ENCODE results near the gene PGAM5. TPM values are rescaled to one million over a fixed set of nuclear protein-coding genes. Genes with fewer than 3 reads are reported as not detected.

Gene PGAM5
- total and polyA plus RNA-seq, 11 donors, result 20.7 to 46.5 (median 27.6) TPM

DNA sequence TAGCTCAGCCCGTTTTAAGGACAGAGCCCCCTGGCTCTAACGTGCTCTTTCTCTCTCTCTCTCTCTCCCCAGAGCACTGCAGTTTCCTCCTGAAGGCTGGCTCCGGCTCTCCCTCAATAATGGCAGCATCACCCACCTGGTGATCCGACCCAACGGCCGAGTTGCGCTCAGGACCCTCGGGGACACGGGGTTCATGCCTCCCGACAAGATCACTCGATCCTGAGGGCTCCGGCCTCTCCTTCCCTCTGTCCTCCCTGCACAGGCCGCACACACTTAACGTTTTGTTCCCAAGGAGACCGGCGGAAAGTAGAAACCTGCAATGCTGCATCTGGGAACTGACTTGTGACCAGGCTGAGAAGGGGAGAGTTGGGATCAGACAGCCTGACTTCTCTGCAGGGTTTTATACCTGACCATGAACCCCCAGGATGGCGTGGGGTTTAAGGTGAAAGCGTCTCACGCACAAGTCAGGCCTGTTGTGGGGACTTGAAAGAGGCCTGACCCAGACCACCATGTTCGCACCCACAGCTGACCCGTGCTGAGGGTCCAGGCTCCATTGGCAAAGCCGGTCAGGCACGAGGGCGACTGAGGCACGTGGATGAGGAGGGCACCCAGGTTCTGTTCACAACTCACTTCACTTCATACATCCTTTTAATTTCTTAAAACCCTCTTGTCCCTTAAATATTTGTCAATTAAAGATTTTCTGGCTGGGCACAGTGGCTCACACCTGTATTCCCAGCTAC, 10.1 kb downstream of the PGAM5 start:
- no peak for ATAC-seq
- TF ChIP-seq, protein P1, sequence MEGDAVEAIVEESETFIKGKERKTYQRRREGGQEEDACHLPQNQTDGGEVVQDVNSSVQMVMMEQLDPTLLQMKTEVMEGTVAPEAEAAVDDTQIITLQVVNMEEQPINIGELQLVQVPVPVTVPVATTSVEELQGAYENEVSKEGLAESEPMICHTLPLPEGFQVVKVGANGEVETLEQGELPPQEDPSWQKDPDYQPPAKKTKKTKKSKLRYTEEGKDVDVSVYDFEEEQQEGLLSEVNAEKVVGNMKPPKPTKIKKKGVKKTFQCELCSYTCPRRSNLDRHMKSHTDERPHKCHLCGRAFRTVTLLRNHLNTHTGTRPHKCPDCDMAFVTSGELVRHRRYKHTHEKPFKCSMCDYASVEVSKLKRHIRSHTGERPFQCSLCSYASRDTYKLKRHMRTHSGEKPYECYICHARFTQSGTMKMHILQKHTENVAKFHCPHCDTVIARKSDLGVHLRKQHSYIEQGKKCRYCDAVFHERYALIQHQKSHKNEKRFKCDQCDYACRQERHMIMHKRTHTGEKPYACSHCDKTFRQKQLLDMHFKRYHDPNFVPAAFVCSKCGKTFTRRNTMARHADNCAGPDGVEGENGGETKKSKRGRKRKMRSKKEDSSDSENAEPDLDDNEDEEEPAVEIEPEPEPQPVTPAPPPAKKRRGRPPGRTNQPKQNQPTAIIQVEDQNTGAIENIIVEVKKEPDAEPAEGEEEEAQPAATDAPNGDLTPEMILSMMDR (IDR thresholded peaks at IDR 0.05), result no peak
- TF ChIP-seq POLR2A (IDR thresholded peaks at IDR 0.05), result no peak

DNA sequence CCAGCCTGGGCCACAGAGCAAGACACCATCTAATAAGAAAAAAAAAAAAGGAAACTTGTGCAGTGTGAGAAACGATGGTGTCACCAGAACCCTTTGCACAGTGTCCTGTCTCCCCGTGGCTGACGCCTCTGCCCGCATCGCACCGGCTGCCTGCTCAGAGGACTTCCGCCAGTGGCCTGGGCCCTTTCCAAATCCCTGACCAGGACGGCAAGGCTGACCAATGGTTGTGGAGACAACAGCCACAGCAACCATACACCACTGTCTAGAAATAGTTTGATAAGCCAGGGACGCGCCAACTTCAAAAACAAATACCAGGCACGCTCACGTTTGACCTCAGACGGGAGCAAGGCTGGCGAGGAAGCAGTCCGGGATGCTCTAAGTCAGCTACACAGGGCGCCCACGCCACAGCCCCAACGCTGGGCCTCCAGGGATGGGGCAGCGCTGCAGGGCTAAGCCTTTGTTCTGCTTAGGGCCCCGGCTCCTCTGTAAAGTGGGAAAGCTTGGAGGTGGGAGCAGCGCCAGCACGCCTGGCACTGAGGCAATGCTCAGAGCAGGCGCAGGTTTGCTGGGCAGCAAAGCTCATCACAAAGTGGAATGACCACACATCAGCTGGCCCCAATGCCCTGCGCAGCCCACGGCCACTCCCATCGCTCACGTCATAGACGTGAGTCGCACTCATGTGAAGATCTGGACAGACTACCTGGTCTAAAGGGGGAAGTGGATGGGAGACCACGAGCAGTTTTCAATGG, 12.5 kb downstream of the PGAM5 start:
- no peak overlapping the region for H3K4me3 ChIP-seq
- TF ChIP-seq, protein P1 (IDR thresholded peaks at IDR 0.05), result no peak
- TF ChIP-seq POLR2A (IDR thresholded peaks at IDR 0.05), result no peak
- H3K36me3 ChIP-seq, result peaks cover 5 to 97% (median 91%) of the 10 kb centered on the region in 9 donors
- no peak overlapping the region for H3K27ac ChIP-seq
- ATAC-seq, result peak; percentile 78 to 84 (median 82)
- DNase-seq, result peak; percentile 37 to 81 (median 62)
- WGBS, 4 donors, result 63 to 78% (median 76%) methylated on average over 25 to 30 of the region's 30 CpGs
- H3K9me3 ChIP-seq, result no peaks in the 10 kb centered on the region
- no peaks in the 10 kb centered on the region for H3K27me3 ChIP-seq
- H3K4me1 ChIP-seq, result peaks cover 0 to 5% (median 0%) of the 10 kb centered on the region in 12 donors
- intact Hi-C loops (cut with DNase I), result no loop called here

More for the DNA sequence above, 10.1 kb downstream of the PGAM5 start:
- intact Hi-C loops (cut with DNase I), result no loop called here
- DNase-seq, result peak in 1 of 5 donors; percentile 20
- Histone ChIP-seq H3K27ac (no peak overlapping the region), H3K27me3 (no peaks in the 10 kb centered on the region), H3K4me1 (peaks cover 0 to 5% (median 0%) of the 10 kb centered on the region in 12 donors), H3K9me3 (no peaks in the 10 kb centered on the region), H3K4me3 (no peak overlapping the region), H3K36me3 (peaks cover 0 to 95% (median 89%) of the 10 kb centered on the region in 9 donors)
- 93 to 94% (median 94%) methylated on average over 24 to 25 of the region's 25 CpGs for WGBS, 4 donors

DNA sequence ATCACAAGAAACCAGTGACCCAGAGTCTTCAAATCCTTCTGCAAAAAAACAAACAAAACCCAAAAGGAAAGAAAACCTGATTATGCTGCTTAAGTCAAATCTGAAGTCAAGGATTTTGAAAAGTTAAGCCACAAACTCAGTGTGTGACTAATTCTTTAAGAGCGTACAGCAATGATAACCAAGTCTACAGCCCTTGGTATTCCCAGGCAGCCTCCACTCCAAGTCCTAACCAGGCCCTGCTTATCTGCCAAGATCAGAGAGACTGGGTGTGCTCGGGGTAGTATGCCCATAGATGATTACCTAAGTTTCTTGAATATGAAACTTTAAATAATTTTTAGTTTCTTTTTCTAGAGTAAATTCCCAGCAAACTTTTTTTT, 13.1 kb downstream of the PGAM5 start:
- ATAC-seq (no peak), DNase-seq (no peak)
- Histone ChIP-seq H3K9me3 (no peaks in the 10 kb centered on the region), H3K4me3 (no peak overlapping the region), H3K36me3 (peaks cover 5 to 100% (median 97%) of the 10 kb centered on the region in 9 donors), H3K4me1 (peaks cover 0 to 5% (median 0%) of the 10 kb centered on the region in 12 donors), H3K27me3 (no peaks in the 10 kb centered on the region), H3K27ac (no peak overlapping the region)
- WGBS, 4 donors, result 93 to 96% (median 96%) methylated on average over 2 of the region's 2 CpGs
- TF ChIP-seq POLR2A (IDR thresholded peaks at IDR 0.05), result no peak
- TF ChIP-seq, protein P1 (IDR thresholded peaks at IDR 0.05), result no peak
- intact Hi-C loops (cut with DNase I), result no loop called here

All from heart left ventricle (tissue), 16 donors.